K562 treated with DMSO at 1 percent for 24 hours (cell line): ENCODE measurements around the gene POLR2M. TPM values are rescaled to one million over a fixed set of nuclear protein-coding genes. Genes with fewer than 3 reads are reported as not detected.

Experiments used
- total RNA-seq: library from RNA; unstranded; fragments of 300-600 nt; gene quantifications from 2 replicates; pipeline ENCODE4 v1.2.3, GENCODE V29; 2022; ENCODE audit warnings: low read depth; ENCODE audit not compliant: insufficient read depth

POLR2M gene
- total RNA-seq, result 56.2 and 108 TPM in 2 replicates

GRCh38 chr15:57706405-57707209, at the start of gene POLR2M:
Gene POLR2M, plus strand, starts transcription at chr15:57706714. Its CDS starts 129 bp downstream, at chr15:57706843.

Other genes starting within 250 kb of the POLR2M start
- not detected in 2 replicates for gene MYZAP, start 114.8 kb upstream of the POLR2M start, total RNA-seq